Measurements from ENCODE around the gene KRTAP3-2. TPM values are rescaled to one million over a fixed set of nuclear protein-coding genes. Genes with fewer than 3 reads are reported as not detected.
"Not testable (repeated sequence)": the region's sequence is repeated elsewhere in the genome, so short reads cannot be mapped to it uniquely, and the experiment has no call there.

The KRTAP3-2 gene
- total RNA-seq, result not detected in 2 replicates

DNA sequence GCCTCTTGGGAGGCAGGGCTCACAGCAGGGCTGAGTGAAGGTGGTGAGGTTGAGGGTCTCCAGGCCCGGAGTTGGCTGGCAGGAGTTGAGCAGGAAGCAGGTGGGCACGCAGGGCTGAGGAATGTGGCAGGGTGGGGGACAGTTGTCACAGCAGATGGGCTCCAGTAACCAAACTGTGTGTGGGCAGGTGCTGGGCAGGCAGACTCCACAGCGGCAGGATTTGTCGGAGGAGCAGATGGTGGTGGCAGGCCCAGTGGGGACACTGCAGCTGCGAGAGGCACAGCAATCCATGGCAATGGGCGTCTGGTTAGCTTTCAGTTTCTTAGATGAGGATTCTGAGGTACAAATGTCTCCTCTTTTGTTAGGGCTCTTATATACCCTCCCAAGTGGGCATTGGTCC lies at the start of gene KRTAP3-2:
TSS of gene KRTAP3-2 (minus strand) at position 344 of the 400 bp plus-strand sequence. CDS start at position 291, 53 bp downstream.
- not testable (repeated sequence) for DNase-seq (ENCODE audit: low read depth in 2 of 2)

DNA sequence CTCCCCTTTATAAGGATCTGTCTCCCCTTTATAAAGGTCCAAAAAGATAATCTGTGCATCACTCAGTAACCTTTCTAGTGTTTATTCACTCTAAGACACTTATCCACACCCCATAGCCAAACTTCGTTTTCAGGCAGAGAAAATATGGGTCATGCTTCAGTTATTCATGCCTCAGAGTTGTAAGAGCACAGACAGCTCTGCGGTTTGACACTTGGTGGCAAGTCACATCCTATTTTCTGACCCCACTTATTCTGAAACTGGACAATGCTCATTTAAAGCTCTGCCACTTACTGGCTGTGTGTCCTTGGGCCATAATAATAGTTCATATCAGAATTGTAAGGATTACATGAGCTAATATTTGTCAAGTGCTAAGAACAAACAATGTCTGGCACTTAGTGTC lies 49.4 kb upstream of the KRTAP3-2 start:
- DNase-seq (ENCODE audit: low read depth in 2 of 2), result peak in 1 of 2 donors; percentile 2

DNA sequence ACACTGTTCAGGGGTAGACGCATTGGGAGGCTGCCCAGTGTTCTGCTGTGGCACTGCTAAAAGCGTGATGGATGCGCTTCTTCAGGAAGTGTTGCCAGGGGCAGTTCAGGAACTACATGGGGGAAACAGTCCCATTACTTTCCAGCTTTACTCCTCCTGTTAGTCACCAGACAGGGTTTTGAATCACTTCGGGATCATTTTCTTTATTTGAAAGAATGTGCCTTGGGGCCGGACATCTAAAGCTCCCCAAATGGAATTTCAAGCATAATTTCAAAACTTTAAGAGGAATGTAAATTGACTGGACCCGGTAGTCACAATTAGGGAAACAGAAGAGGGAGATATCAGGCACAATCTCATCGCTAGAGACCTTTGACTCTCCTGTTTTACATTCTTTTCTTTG lies 48.7 kb upstream of the KRTAP3-2 start:
- no peak for DNase-seq (ENCODE audit: low read depth in 2 of 2)

DNA sequence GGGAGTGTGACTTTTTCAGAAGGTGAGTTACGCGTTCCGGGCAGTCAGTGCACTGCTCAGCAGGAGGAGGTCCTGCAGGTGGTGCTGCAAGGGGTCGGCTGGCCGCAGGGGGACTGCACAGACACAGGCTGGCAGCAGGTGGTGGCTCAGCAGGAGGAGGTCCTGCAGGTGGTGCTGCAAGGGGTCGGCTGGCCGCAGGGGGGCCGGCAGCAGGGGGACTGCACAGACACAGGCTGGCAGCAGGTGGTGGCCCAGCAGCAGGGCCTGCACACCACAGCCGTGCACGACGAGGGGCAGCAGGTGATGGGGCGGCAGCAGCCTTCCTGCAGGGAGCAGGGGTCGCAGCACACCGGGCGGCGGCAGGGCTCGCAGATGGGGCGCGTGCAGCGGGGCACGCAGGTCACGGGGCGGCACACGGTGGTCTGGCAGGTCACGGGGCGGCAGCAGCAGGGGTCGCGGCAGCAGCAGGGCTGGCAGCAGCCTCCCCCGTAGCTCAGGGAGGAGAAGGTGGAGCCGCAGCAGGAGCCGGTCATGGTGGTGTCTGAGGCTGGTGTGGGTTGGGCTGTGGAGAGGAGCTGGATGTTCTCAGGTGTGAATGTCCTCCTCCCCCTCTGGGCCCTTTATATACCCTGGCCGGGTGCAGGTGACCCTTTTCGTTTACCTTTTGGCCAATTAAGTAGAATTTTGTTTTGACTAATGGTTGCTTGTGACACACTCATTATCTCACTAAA lies 47.2 kb upstream of the KRTAP3-2 start, which contains the start of gene KRTAP2-1:
TSS of gene KRTAP2-1 (minus strand) at position 582 of the 731 bp plus-strand sequence. CDS start at position 533, 49 bp downstream.
- DNase-seq (ENCODE audit: low read depth in 2 of 2), result not testable (repeated sequence)

DNA sequence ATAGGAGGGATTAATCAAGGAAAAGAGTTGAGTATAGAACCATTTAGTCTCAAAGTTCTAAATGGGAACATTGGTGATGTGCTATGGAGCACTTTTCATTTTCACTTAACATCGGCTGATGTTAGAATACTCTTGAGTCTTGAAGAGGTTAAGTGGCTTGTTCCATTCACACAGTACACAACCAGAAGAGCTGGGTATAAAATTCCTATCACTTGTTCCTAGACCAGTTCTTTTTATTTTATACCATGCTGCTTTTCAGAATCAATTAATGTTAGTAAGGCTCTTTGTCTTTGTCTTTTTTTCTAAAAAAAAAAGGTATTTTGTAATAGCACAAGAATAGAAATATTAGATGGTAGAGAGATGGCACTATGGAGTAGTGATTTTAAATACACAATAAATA lies 43.2 kb upstream of the KRTAP3-2 start:
- DNase-seq (ENCODE audit: low read depth in 2 of 2), result no peak

DNA sequence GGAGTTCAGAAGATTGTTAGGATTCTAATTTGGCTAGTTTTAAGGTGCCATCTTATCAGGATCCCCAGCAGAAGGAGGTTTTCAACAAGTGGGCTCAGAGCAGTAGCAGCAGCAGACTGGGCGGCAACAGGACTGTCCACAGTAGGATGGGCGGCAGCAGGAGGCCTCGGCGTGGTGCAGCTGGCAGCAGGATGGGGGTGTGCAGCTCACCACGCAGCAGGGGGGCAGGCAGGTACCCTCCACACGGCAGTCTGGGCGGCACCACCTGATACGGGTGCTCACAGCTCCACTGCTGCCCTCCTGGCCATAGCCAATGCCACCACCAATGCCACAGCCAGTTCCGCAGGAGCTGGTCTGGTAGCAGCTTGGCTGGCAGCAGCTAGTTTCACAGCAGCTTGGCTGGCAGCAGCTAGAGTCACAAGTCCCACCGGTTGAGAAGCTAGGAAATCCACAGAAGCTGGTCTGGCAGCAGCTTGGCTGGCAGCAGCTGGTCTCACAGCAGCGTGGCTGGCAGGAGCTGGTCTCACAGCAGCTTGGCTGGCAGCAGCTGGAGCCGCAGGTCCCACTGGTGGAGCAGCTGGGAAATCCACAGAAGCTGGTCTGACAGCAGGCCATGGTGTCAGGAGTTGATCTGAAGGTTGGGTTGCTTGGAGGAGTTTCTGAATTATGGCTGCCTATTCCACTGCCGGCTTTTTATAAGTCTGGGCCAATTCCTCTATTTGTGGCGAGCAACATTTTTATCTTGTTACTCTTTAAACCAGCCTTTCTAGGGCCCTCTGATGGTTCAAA lies 41.3 kb upstream of the KRTAP3-2 start, which contains the start of gene KRTAP1-1:
TSS of gene KRTAP1-1 (minus strand) at position 668 of the 789 bp plus-strand sequence. CDS start at position 615, 53 bp downstream.
- not testable (repeated sequence) for DNase-seq (ENCODE audit: low read depth in 2 of 2)

DNA sequence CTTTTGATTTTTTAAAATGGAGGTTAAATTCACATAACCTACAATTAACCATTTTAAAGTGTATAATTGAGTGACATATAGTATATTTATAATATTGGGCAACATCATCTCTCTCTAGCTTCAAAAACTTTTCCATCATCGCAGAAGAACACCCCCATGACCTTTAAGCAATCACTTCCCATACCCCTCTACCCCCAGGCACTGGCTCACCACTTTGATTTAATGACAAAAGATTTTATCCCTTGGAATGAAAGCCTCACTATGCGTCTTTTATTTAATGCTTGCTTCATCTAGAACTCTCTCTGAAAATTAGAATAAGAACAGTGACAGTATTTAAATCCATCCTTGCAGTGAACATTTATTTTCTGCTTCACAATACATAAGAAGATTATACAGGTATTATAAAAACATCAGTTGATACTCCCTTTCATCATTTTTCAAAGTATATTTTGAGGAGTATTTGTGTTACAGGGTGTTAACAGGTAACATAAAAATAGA lies 38.2 kb upstream of the KRTAP3-2 start:
- DNase-seq (ENCODE audit: low read depth in 2 of 2), result no peak

DNA sequence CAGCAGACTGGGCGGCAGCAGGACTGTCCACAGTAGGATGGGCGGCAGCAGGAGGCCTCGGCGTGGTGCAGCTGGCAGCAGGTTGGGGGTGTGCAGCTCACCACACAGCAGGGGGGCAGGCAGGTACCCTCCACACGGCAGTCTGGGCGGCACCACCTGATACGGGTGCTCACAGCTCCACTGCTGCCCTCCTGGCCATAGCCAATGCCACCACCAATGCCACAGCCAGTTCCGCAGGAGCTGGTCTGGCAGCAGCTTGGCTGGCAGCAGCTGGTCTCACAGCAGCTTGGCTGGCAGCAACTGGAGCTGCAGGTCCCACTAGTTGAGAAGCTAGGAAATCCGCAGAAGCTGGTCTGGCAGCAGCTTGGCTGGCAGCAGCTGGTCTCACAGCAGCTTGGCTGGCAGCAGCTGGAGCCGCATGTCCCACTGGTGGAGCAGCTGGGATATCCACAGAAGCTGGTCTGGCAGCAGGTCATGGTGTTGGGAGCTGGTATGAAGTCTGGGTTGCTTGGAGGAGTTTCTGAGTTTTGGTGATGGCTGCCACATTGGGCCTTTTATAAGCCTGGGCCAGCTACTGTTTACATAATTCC lies 34.7 kb upstream of the KRTAP3-2 start, which contains the start of gene KRTAP1-3:
TSS of gene KRTAP1-3 (minus strand) at position 529 of the 590 bp plus-strand sequence. CDS start at position 476, 53 bp downstream.
- not testable (repeated sequence) for DNase-seq (ENCODE audit: low read depth in 2 of 2)

DNA sequence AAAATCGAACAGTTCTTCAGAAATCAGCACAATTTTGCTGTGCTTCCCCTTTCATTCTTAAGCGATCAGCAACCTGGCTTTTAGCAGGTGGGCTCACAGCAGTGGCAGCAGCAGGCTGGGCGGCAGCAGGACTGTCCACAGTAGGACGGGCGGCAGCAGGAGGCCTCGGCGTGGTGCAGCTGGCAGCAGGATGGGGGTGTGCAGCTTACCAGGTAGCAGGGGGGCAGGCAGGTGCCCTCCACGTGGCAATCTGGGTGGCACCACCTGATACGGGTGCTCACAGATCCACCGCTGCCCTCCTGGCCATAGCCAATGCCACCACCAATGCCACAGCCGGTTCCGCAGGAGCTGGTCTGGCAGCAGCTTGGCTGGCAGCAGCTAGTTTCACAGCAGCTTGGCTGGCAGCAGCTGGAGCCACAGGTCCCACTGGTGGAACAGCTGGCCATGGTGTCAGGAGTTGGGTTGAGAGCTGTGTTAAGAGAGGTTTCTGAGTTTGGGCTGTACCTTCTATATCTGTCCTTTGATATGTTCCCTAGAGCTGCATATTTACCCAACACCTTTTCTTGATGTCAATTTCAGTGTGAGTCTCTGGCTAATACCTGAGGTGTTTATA lies 30.0 kb upstream of the KRTAP3-2 start, which contains the start of gene KRTAP1-4:
TSS of gene KRTAP1-4 (minus strand) at position 563 of the 613 bp plus-strand sequence. CDS start at position 446, 117 bp downstream.
- DNase-seq (ENCODE audit: low read depth in 2 of 2), result no peak

DNA sequence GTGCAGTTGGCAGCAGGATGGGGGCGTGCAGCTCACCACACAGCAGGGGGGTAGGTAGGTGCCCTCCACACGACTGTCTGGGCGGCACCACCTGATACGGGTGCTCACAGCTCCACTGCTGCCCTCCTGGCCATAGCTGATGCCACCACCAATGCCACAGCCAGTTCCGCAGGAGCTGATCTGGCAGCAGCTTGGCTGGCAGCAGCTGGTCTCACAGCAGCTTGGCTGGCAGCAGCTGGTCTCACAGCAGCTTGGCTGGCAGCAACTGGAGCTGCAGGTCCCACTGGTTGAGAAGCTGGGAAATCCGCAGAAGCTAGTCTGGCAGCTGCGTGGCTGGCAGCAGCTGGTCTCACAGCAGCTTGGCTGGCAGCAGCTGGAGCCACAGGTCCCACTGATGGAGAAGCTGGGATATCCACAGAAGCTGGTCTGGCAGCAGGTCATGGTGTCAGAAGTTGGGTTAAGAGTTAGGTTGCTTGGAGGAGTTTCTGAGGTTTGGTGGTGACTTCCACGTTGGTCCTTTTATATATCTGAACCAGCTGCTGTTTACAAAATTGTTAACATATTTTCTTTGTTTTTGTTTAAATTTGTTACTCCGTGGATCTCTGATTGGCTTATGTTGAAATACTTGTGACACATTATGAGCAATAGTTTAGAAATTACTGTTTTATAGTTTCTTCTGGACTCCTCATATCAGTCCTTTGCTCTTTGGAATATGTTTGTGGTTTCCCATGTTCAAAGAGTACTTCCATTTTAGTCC lies 27.2 kb upstream of the KRTAP3-2 start, which contains the start of gene KRTAP1-5:
TSS of gene KRTAP1-5 (minus strand) at position 494 of the 757 bp plus-strand sequence. CDS start at position 441, 53 bp downstream.
- DNase-seq (ENCODE audit: low read depth in 2 of 2), result no peak

DNA sequence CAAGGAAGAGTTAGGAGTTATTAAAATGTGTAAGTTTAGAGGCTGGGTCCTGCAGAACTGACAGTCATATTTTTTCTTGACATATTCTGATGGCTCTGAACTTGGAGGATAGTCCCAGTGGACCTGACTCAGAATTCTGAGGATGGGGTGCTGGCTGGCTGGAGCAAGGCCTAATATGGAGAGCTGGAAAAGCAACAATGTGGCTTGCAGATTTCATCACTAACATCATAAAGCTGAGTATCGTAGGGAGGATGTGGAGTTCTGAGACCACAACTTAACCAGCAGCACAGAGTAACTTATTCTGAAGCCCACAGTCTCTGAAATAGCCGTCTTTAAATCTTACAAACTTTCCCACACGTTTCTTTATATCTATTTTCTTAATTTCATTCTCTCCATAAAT lies 25.0 kb upstream of the KRTAP3-2 start:
- DNase-seq (ENCODE audit: low read depth in 2 of 2), result no peak

DNA sequence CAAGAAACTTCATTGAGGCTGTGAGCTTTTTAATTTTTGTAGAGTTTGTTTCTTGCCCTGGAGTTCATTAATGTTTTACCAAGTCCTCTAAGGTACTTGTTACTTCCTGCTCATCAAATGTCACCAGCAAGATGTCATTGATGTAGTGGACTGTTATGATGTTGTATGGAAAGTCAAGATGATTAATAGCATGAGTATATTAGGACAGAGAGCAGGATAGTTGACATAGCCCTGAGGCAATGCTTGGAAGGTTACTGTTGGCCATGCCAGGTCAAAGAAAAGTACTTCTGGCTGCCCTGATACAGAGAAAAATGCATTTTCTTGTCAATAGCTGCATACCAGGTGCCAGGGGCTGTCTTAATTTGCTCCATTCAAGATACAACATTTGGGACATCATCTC lies 20.6 kb upstream of the KRTAP3-2 start:
- DNase-seq (ENCODE audit: low read depth in 2 of 2), result no peak

DNA sequence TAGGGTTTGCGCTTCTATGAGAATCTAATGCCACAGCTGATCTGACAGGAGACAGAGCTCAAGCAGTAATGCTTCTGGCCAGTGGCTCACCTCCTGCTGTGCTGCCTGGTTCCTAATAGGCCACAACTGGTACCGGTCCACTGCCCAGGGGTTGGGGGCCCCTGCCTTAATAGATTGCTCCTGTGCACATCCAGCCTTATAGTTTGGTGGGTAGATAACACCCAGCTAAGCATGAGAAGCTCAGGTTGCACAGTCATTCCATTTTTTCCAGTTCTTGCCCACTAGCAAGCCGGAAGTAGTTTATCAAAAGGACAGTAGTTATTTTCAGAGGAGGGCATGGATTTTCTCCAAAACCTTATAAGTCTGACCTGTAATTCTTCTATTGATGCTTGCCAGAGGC lies 19.7 kb upstream of the KRTAP3-2 start:
- no peak for DNase-seq (ENCODE audit: low read depth in 2 of 2)

DNA sequence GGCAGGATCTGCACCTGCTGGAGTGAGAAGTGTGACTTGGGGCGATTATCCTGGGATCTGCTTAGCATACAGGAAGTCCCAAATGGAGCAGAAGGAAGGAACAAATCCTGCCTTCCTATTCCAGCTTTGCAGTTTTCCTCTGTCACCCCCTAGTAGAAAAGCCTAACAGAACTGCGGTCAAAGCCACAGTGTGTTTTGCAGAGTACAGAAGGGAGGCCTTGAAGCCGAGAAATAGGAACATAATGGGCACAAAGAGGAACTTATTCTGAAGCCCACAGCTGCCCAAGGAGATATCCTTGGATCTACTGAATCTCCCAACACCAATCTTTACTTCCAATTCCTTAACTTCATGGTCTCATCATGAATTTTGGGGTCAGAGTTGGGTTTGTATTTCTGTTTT lies 18.8 kb upstream of the KRTAP3-2 start:
- DNase-seq (ENCODE audit: low read depth in 2 of 2), result no peak

DNA sequence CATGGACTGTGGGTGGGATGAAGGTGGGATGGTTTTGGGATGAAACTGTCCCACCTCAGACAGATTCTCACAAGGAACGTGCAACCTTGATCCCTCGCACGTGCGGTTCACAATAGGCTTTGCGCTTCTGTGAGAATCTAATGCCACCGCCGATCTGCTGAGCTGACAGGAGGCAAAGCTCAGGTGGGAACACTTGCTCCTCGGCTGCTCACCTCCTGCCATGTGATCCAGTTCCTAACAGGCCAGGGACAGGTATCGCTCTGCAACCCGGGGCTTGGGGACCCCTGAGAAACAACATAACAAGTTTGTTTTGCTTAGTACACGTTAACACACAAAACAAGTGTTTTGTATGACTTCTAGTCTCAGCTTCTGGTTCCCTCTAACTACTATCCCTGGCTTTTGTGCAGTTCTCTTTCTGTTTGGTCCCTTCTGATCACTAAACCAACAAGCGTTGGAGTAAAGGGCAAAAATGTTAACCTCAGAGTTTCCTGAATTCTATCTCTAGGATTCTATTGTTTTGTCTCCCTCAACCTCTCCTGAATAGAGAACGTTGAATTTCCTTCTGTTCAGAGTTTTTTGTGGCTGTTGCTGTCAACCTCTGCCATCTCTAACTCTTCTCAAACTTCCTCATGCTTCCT lies 17.0 kb upstream of the KRTAP3-2 start:
- DNase-seq (ENCODE audit: low read depth in 2 of 2), result no peak

DNA sequence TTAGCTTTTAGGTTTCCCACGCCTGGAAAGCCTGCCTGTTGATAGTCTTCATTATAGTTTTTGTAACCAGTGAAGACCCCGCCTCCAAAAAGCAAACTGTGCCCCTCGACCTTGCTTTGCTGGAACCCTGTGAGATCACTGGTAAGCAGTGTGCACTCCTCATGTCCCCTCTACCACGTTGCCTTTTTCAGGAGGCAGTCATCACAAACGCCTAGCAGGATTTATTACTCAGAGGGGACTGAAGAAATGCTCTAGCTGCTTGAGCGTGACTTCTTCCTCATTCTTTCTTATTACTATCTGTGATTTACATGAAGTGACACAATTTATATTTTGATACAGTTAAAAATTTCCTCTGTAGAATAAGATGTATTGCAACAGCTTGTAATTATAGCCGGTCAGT lies 15.7 kb upstream of the KRTAP3-2 start:
- no peak for DNase-seq (ENCODE audit: low read depth in 2 of 2)

DNA sequence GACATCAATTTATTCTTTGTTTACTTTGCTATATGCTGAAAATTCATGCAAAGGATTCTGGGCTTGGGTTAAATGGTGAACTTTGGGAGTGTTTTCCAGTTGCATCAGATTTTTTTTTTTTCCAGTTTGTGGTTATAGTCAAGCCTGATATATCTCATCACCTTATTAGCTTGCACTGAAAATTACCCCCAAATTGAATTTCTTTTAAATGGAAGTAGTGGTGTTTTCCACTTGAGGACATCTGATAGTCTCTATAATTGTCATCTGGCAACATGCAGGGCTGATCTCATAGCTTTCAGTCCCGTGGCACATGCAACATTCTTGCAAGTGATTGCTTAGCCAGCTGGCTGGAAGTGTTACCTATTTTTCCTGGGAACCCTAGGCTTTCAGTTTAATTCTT lies 13.9 kb upstream of the KRTAP3-2 start:
- DNase-seq (ENCODE audit: low read depth in 2 of 2), result no peak

DNA sequence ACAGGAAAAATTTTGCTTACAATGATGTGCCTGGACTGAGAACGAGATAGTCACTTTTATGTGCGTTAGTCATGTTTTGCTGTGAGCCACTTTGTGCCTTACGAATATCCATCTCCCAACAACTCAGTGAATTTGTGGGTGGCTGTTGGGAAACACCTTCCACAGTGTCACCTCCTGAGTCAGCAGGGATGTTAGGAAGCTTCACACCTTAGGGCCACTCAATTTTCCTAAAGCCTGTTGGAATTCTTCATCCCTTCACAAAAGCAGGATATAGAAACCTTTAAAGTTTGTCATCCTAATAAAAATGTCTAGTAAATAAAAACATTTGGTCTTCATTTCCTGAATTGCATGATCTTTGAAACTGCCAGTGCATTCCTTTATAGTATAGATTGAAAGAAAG lies 13.5 kb upstream of the KRTAP3-2 start:
- no peak for DNase-seq (ENCODE audit: low read depth in 2 of 2)

DNA sequence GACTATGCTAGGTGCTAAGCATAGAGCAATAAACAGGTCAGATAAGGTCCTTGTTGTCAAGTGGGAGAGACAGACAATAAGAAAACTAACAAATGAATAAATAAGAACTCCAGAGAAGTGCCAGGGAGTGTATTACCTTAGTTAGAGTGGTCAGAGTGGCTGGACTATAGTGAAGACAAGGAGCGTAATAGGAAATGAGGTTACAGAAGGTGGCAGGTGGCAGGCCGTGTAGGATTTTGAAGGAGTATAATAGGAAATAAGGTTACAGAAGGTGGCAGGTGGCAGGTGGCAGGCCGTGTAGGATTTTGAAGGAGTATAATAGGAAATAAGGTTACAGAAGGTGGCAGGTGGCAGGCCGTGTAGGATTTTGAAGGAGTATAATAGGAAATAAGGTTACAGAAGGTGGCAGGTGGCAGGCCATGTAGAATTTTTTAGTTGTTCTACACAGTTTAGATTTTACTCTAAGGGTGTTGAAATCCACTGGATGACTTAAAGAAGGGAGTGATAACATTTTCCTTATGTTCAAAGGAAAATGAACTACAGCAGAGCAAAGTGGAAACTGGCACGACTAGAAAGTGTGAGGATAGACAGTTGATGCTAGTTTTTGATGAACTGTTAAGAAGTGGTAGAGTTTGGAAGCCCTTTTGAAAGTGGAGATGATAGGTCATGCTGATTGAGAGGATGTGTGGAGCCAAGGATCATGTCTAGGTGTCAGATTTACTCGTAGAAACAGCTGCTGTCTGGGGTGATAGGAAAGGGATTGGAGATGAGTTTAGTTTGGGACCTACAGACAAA lies 12.8 kb upstream of the KRTAP3-2 start:
- DNase-seq (ENCODE audit: low read depth in 2 of 2), result no peak
